HepG2 (cell line): ENCODE data around the gene ARAP3. TPM values are rescaled to one million over a fixed set of nuclear protein-coding genes. Genes with fewer than 3 reads are reported as not detected.
"Not testable (repeated sequence)": the region's sequence is repeated elsewhere in the genome, so short reads cannot be mapped to it uniquely, and the experiment has no call there.

Source experiments
- ATAC-seq: fragments of 200-7000 bp; cut with Tn5 transposase; 3 replicates; pipeline ENCODE4 v1.9.1; 2020; ENCODE audit warnings: mild to moderate bottlenecking, moderate library complexity
- BruUV-seq: library from RNA; stranded (reverse); fragments of 400-500 nt; replicated peaks from 2 replicates; lab custom pipeline; 2021; lab: Mats Ljungman, UMichigan
- CTCF ChIA-PET: fragments of 300-600 bp; formaldehyde crosslinking; extraction: SDS; loops from one replicate; lab custom pipeline; 2021; ENCODE audit warnings: low total read pairs, inconsistent platforms, low intra/inter-chr PET ratio; lab: Yijun Ruan, JAX
- POLR2A ChIA-PET: fragments of 350-600 bp; sonication (Branson Sonifier 250); formaldehyde crosslinking; loops from one replicate; lab custom pipeline; 2020; ENCODE audit warnings: antibody characterized with exemption, inconsistent platforms; lab: Yijun Ruan, JAX
- DNase-seq: peaks from one replicate; pipeline ENCODE4 v3.0.0-alpha.2; 2015; ENCODE audit warnings: low spot score
- FAIRE-seq: peaks from 3 replicates; lab custom pipeline; 2011; peaks lifted over from hg19 to GRCh38; lab: Jason Lieb, UNC
- H2AFZ ChIP-seq: one replicate; pipeline ENCODE4 v1.6.1; 2011; ENCODE audit warnings: low read length, inconsistent platforms
- H3K27ac ChIP-seq: fragments of 300-600 bp; 3 replicates; pipeline ENCODE4 v1.8.0; 2011; ENCODE audit warnings: mixed run types, mild to moderate bottlenecking, mixed read lengths, low read length, inconsistent platforms; ENCODE audit not compliant: insufficient read depth; ENCODE audit errors: extremely low read length
- H3K27me3 ChIP-seq, 2 experiments: fragments of 200-600 bp in 1 of 2; 2 replicates in 1 of 2; 3 replicates in 1 of 2; pipeline versions ENCODE4 v1.6.0 to v1.8.0; 2011; ENCODE audit warnings: low read length in 2 of 2, mild to moderate bottlenecking in 2 of 2, moderate library complexity in 2 of 2, inconsistent platforms in 1 of 2; ENCODE audit not compliant: insufficient read depth in 2 of 2, control insufficient read depth in 1 of 2
- H3K36me3 ChIP-seq, 2 experiments: fragments of 200-600 bp in 1 of 2; replicated peaks in 1 of 2; 2 replicates in 1 of 2; 3 replicates in 1 of 2; pipeline versions ENCODE4 v1.5.1 to v1.8.0; 2011; ENCODE audit warnings: low read length in 2 of 2, inconsistent platforms in 1 of 2; ENCODE audit not compliant: insufficient read depth in 2 of 2, control insufficient read depth in 1 of 2
- H3K4me1 ChIP-seq: 2 replicates; pipeline ENCODE4 v1.5.1; 2012; ENCODE audit warnings: low read length, inconsistent platforms; ENCODE audit not compliant: insufficient read depth
- H3K4me2 ChIP-seq: 2 replicates; pipeline ENCODE4 v1.6.0; 2011; ENCODE audit warnings: low read depth, low read length, inconsistent platforms
- H3K4me3 ChIP-seq, 3 experiments: fragments of 200-600 bp in 1 of 3; sonication (generic), shearing (Covaris generic) in 1 of 3; replicated peaks in 1 of 3; 2 replicates each; pipeline ENCODE4 v1.5.1; 2011 to 2016; ENCODE audit warnings: low read length in 3 of 3, inconsistent platforms in 2 of 3, low read depth in 2 of 3, mild to moderate bottlenecking in 2 of 3, control low read depth in 1 of 3, mixed read lengths in 1 of 3; ENCODE audit not compliant: insufficient read depth in 1 of 3
- H3K79me2 ChIP-seq: one replicate; pipeline ENCODE4 v1.6.1; 2011; ENCODE audit warnings: low read length, inconsistent platforms; ENCODE audit not compliant: insufficient read depth
- H3K9ac ChIP-seq: 2 replicates; pipeline ENCODE4 v1.6.0; 2011; ENCODE audit warnings: mild to moderate bottlenecking, low read depth, low read length, inconsistent platforms; ENCODE audit not compliant: insufficient read depth
- H3K9me3 ChIP-seq: 2 replicates; pipeline ENCODE4 v1.5.1; 2012; ENCODE audit warnings: mild to moderate bottlenecking, low read length
- H4K20me1 ChIP-seq: 2 replicates; pipeline ENCODE4 v1.6.0; 2011; ENCODE audit warnings: inconsistent platforms, mild to moderate bottlenecking, low read length, moderate library complexity; ENCODE audit not compliant: insufficient read depth
- EP300 ChIP-seq, 3 experiments: sonication (generic) in 1 of 3; formaldehyde crosslinking in 1 of 3; IDR thresholded peaks; 2 replicates each; pipeline versions ENCODE4 v1.5.1 to v1.6.1; 2011 to 2020; ENCODE audit warnings: low read depth in 2 of 3, low read length in 2 of 3, borderline replicate concordance in 1 of 3, improper control_type of control experiment in 1 of 3, mild to moderate bottlenecking in 1 of 3, missing genetic modification reagents in 1 of 3, moderate library complexity in 1 of 3
- PRMT3 ChIP-seq: sonication (generic); formaldehyde crosslinking; IDR thresholded peaks from 2 replicates; pipeline ENCODE4 v1.8.1; 2022; ENCODE audit warnings: low read depth, mild to moderate bottlenecking, moderate library complexity, missing genetic modification reagents, borderline replicate concordance
- REL ChIP-seq: sonication (generic); formaldehyde crosslinking; conservative IDR thresholded peaks from 2 replicates; pipeline ENCODE4 v1.8.0; 2022; ENCODE audit warnings: mild to moderate bottlenecking, missing genetic modification reagents, moderate library complexity
- STAT5B ChIP-seq: sonication (generic); formaldehyde crosslinking; IDR thresholded peaks from 2 replicates; pipeline ENCODE4 v1.4.0; 2020; ENCODE audit warnings: missing genetic modification reagents
- ZFP82 ChIP-seq: sonication (generic); formaldehyde crosslinking; IDR thresholded peaks from 2 replicates; pipeline ENCODE4 v1.5.1; 2020; ENCODE audit warnings: mild to moderate bottlenecking, missing genetic modification reagents, borderline replicate concordance
- ZKSCAN5 ChIP-seq: sonication (generic); formaldehyde crosslinking; IDR thresholded peaks from 2 replicates; pipeline ENCODE4 v1.5.1; 2020; ENCODE audit warnings: mild to moderate bottlenecking, missing genetic modification reagents
- ZNF10 ChIP-seq: sonication (generic); formaldehyde crosslinking; IDR thresholded peaks from 2 replicates; pipeline ENCODE4 v1.4.0; 2020; ENCODE audit warnings: mild to moderate bottlenecking, low read depth, missing genetic modification reagents, borderline replicate concordance
- ZNF451 ChIP-seq: sonication (generic); formaldehyde crosslinking; IDR thresholded peaks from 2 replicates; pipeline ENCODE4 v1.5.0; 2020; ENCODE audit warnings: mild to moderate bottlenecking, missing genetic modification reagents
- ZNF792 ChIP-seq: IDR thresholded peaks from 2 replicates; pipeline ENCODE4 v1.6.1; 2016
- whole genome bisulfite sequencing: methylation state at CpG from one replicate; pipeline ENCODE4 v1.1.6; 2017; ENCODE audit warnings: low lambda C conversion rate; 5-methylcytosine and 5-hydroxymethylcytosine counted together
- in situ Hi-C: cut with HindIII; loops from 2 replicates; pipeline ENCODE4 v1.10.0; 2017; ENCODE audit warnings: low pct_unique_long_range_greater_than_20kb; ENCODE audit not compliant: extremely low pct_ligation_motif_present
- intact Hi-C: fragments of 100-400 bp; cut with micrococcal nuclease; formaldehyde crosslinking; loops from one replicate; pipeline ENCODE4 v1.10.0; 2022; ENCODE audit not compliant: unreplicated experiment
- polyA plus RNA-seq, 8 experiments: library from polyadenylated mRNA; depleted of rRNA in 3 of 8; stranded (reverse) in 7 of 8; unstranded in 1 of 8; fragments of >200 nt; fragmentation: Illumina TruSeq in 4 of 8; extraction: Trizol in 4 of 8; gene quantifications; 2 replicates each; pipeline versions ENCODE4 v1.2.1 to v1.2.3, GENCODE V29; 2011 to 2016; ENCODE audit warnings: low read depth in 4 of 8, missing spikeins in 1 of 8, mixed read lengths in 1 of 8; ENCODE audit not compliant: insufficient read depth in 1 of 8
- total RNA-seq, 5 experiments: library from RNA; depleted of rRNA; stranded (reverse); fragments of >200 nt; fragmentation: Illumina TruSeq; extraction: Trizol; gene quantifications; 2 replicates each; pipeline ENCODE4 v1.2.3, GENCODE V29; 2016; ENCODE audit warnings: low read depth in 1 of 5

The ARAP3 gene
- total and polyA plus RNA-seq, 2 of the 13 experiments (the other 11 are each of a cell fraction or from before 2014, with no cell fraction given), result 0.25 TPM; not detected in 1

DNA sequence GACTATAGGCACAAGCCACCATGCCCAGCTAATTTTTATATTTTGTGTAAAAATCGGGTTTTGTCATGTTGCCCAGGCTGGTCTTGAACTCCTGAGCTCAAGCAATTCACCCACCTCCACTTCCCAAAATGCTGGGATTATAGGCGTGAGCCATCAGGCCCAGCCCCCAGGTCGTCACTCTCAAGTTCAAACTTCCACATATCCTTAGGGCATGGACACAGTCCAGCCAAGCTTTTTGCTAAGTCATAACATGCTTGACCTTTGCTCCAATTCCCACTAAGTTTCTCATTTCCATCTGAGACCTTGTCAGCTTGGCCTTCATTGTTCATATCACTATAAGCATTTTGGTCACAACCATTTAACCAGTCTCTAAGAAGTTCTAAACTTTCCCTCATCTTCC is 43.9 kb upstream of the ARAP3 start:
- H3K27ac ChIP-seq, result no peak overlapping the region
- ATAC-seq, result no peak

GRCh38 chr5:141725174-141725573 is 43.1 kb upstream of the ARAP3 start:
- H3K36me3 ChIP-seq, BruUV-seq, H3K27ac ChIP-seq, H3K4me2 ChIP-seq, ATAC-seq, H3K4me1 ChIP-seq, intact Hi-C loops, in situ Hi-C loops, H3K9me3 ChIP-seq, CTCF ChIA-PET, DNase-seq, H3K4me3 ChIP-seq, POLR2A ChIA-PET, H3K79me2 ChIP-seq, FAIRE-seq, H3K9ac ChIP-seq, H4K20me1 ChIP-seq, H2AFZ ChIP-seq, H3K27me3 ChIP-seq: not testable (repeated sequence)
- WGBS, result 30% methylated on average over 5 of the region's 5 CpGs

More for the DNA sequence above, 43.9 kb upstream of the ARAP3 start:
- WGBS, result 0% methylated on average over 3 of the region's 3 CpGs
- FAIRE-seq (no peak), DNase-seq (no peak)
- no peak overlapping the region for H2AFZ ChIP-seq
- H3K79me2 ChIP-seq, result no peaks in the 10 kb centered on the region
- CTCF ChIA-PET, result no interaction called here
- POLR2A ChIA-PET, result no interaction called here
- in situ Hi-C loops, result no loop called here
- no peaks in the 10 kb centered on the region for H3K36me3 ChIP-seq
- no peak overlapping the region for H3K4me2 ChIP-seq
- no TSS peak for BruUV-seq
- TF ChIP-seq ZFP82, result no peak
- H3K4me1 ChIP-seq, result no peaks in the 10 kb centered on the region
- no peak overlapping the region for H3K4me3 ChIP-seq
- intact Hi-C loops, result no loop called here
- no peaks in the 10 kb centered on the region for H4K20me1 ChIP-seq
- H3K9ac ChIP-seq, result no peak overlapping the region
- no peaks in the 10 kb centered on the region for H3K9me3 ChIP-seq
- H3K27me3 ChIP-seq, result no peaks in the 10 kb centered on the region; a peak in 2 of 5 replicates

GRCh38 chr5:141722266-141722665 is 40.2 kb upstream of the ARAP3 start:
- no peak overlapping the region for H3K27ac ChIP-seq
- no peaks in the 10 kb centered on the region for H3K79me2 ChIP-seq
- H3K9me3 ChIP-seq, result no peaks in the 10 kb centered on the region
- no peaks in the 10 kb centered on the region for H3K36me3 ChIP-seq
- ChIA-PET CTCF (no interaction called here), POLR2A (no interaction called here)
- H3K27me3 ChIP-seq, result no peaks in the 10 kb centered on the region
- no peaks in the 10 kb centered on the region for H3K4me1 ChIP-seq
- H3K4me2 ChIP-seq, result no peak overlapping the region
- ATAC-seq (no peak), DNase-seq (no peak), FAIRE-seq (no peak)
- no peak overlapping the region for H3K4me3 ChIP-seq
- no peak overlapping the region for H3K9ac ChIP-seq
- no peak overlapping the region for H2AFZ ChIP-seq
- in situ Hi-C loops, result no loop called here
- intact Hi-C loops, result no loop called here
- BruUV-seq, result no TSS peak
- H4K20me1 ChIP-seq, result no peaks in the 10 kb centered on the region
- no peak for TF ChIP-seq REL (CRISPR knock-in tag)
- no peak for TF ChIP-seq ZNF792
- TF ChIP-seq ZNF10 (CRISPR knock-in tag), result no peak
- TF ChIP-seq STAT5B, result no peak
- TF ChIP-seq EP300 (IDR thresholded peaks at IDR 0.05; ENCODE audit: low read depth in 2 of 2, low read length in 2 of 2), result no peak
- no peak for TF ChIP-seq EP300 (CRISPR knock-in tag; IDR thresholded peaks at IDR 0.05; ENCODE audit: borderline replicate concordance)
- no peak for TF ChIP-seq PRMT3 (CRISPR knock-in tag)
- no peak for TF ChIP-seq ZNF451 (CRISPR knock-in tag)
- TF ChIP-seq ZKSCAN5 (CRISPR knock-in tag), result no peak
